WTC11 (cell line): Measurements from ENCODE around the gene COL9A2. TPM values are rescaled to one million over a fixed set of nuclear protein-coding genes. Genes with fewer than 3 reads are reported as not detected.

Experiments
- ATAC-seq: fragments of 200-7000 bp; cut with Tn5 transposase; 2 replicates; pipeline ENCODE4 v1.10.0; 2021; ENCODE audit warnings: mild to moderate bottlenecking, moderate library complexity
- CTCF ChIA-PET: fragments of 300-600 bp; sonication (Branson Sonifier 250); formaldehyde crosslinking; loops from one replicate; lab custom pipeline; 2021; ENCODE audit warnings: antibody characterized with exemption; lab: Charles Lee
- POLR2A ChIA-PET: fragments of 350-600 bp; sonication (Branson Sonifier 250); formaldehyde crosslinking; loops from one replicate; lab custom pipeline; 2021; ENCODE audit warnings: antibody characterized with exemption; lab: Charles Lee
- DNase-seq: peaks from one replicate; pipeline ENCODE4 v3.0.0; 2021; ENCODE audit warnings: low spot score
- H3K27ac Mint-ChIP-seq: 2 replicates; pipeline ENCODE4 v1.8.0; 2021; ENCODE audit warnings: mixed read lengths
- H3K27me3 Mint-ChIP-seq: 2 replicates; pipeline ENCODE4 v1.8.0; 2021; ENCODE audit warnings: low read depth, mild to moderate bottlenecking, moderate library complexity, mixed read lengths
- H3K36me3 Mint-ChIP-seq: 2 replicates; pipeline ENCODE4 v1.8.0; 2021; ENCODE audit warnings: mixed read lengths
- H3K4me1 Mint-ChIP-seq: 2 replicates; pipeline ENCODE4 v1.8.0; 2022; ENCODE audit warnings: mixed read lengths
- H3K4me3 Mint-ChIP-seq: 2 replicates; pipeline ENCODE4 v1.8.0; 2021; ENCODE audit warnings: mild to moderate bottlenecking, moderate library complexity, mixed read lengths
- H3K9me3 Mint-ChIP-seq: 2 replicates; pipeline ENCODE4 v1.8.0; 2021; ENCODE audit warnings: mixed read lengths
- AR ChIP-seq: fragments of 250-450 bp; sonication (Bioruptor Pico); IDR thresholded peaks from 2 replicates; pipeline ENCODE4 v1.9.0; 2021; ENCODE audit warnings: mild to moderate bottlenecking
- ARID4B ChIP-seq: sonication (generic); formaldehyde crosslinking; IDR thresholded peaks from 2 replicates; pipeline ENCODE4 v1.8.0; 2023; ENCODE audit warnings: missing genetic modification reagents, mild to moderate bottlenecking, borderline replicate concordance
- CBFB ChIP-seq: sonication (generic); formaldehyde crosslinking; IDR thresholded peaks from 2 replicates; pipeline ENCODE4 v1.8.1; 2022; ENCODE audit warnings: mild to moderate bottlenecking, low read depth, missing genetic modification reagents
- E2F4 ChIP-seq: sonication (generic); formaldehyde crosslinking; IDR thresholded peaks from 2 replicates; pipeline ENCODE4 v1.8.1; 2022; ENCODE audit warnings: low read depth, mild to moderate bottlenecking, moderate library complexity, missing genetic modification reagents, borderline replicate concordance
- FOXJ3 ChIP-seq: sonication (generic); formaldehyde crosslinking; IDR thresholded peaks from 2 replicates; pipeline ENCODE4 v1.9.0; 2021; ENCODE audit warnings: missing genetic modification reagents, mild to moderate bottlenecking, borderline replicate concordance
- MLX ChIP-seq: sonication (generic); formaldehyde crosslinking; IDR thresholded peaks from 2 replicates; pipeline ENCODE4 v1.8.1; 2023; ENCODE audit warnings: mild to moderate bottlenecking, missing genetic modification reagents, moderate library complexity
- MXD4 ChIP-seq: fragments of 250-450 bp; sonication (Bioruptor Pico); IDR thresholded peaks from 2 replicates; pipeline ENCODE4 v1.8.0; 2021; ENCODE audit warnings: mild to moderate bottlenecking, moderate library complexity, borderline replicate concordance
- RELA ChIP-seq: sonication (generic); formaldehyde crosslinking; IDR thresholded peaks from 2 replicates; pipeline ENCODE4 v1.8.1; 2022; ENCODE audit warnings: missing genetic modification reagents, mild to moderate bottlenecking, borderline replicate concordance
- TEAD1 ChIP-seq: sonication (generic); formaldehyde crosslinking; IDR thresholded peaks from 2 replicates; pipeline ENCODE4 v1.8.0; 2022; ENCODE audit warnings: mild to moderate bottlenecking, missing genetic modification reagents
- USF1 ChIP-seq: sonication (generic); formaldehyde crosslinking; IDR thresholded peaks from 2 replicates; pipeline ENCODE4 v1.8.0; 2022; ENCODE audit warnings: mild to moderate bottlenecking, missing genetic modification reagents
- ZBTB43 ChIP-seq: sonication (generic); formaldehyde crosslinking; IDR thresholded peaks from 2 replicates; pipeline ENCODE4 v1.8.1; 2023; ENCODE audit warnings: mild to moderate bottlenecking, missing genetic modification reagents
- ZNF138 ChIP-seq: sonication (generic); formaldehyde crosslinking; conservative IDR thresholded peaks from 2 replicates; pipeline ENCODE4 v1.8.1; 2022; ENCODE audit warnings: mild to moderate bottlenecking, moderate library complexity, missing genetic modification reagents
- total RNA-seq: library from RNA; stranded (reverse); gene quantifications from 3 replicates; pipeline ENCODE4 v1.2.3, GENCODE V29; 2021

The COL9A2 gene
- total RNA-seq, 1 experiment from 2014 or later, result 4.7 TPM

GRCh38 chr1:40272653-40273213 lies 44.4 kb downstream of the COL9A2 start:
- Mint-ChIP-seq H3K36me3 (peaks cover 33% of the 10 kb centered on the region), H3K27ac (no peak overlapping the region), H3K9me3 (no peaks in the 10 kb centered on the region), H3K27me3 (no peaks in the 10 kb centered on the region), H3K4me1 (no peaks in the 10 kb centered on the region; the same call in 1 of the 2 replicates), H3K4me3 (no peak overlapping the region)
- DNase-seq (no peak), ATAC-seq (no peak)
- POLR2A ChIA-PET, result no interaction called here
- TF ChIP-seq USF1 (CRISPR knock-in tag), result no peak
- TF ChIP-seq FOXJ3 (CRISPR knock-in tag), result no peak
- no peak for TF ChIP-seq AR (CRISPR knock-in tag)
- TF ChIP-seq ARID4B (CRISPR knock-in tag), result no peak
- no peak for TF ChIP-seq TEAD1 (CRISPR knock-in tag)
- TF ChIP-seq ZBTB43 (CRISPR knock-in tag), result no peak
- TF ChIP-seq E2F4 (CRISPR knock-in tag), result no peak
- no peak for TF ChIP-seq RELA (CRISPR knock-in tag)
- no peak for TF ChIP-seq CBFB
- no peak for TF ChIP-seq MXD4 (CRISPR knock-in tag)
- no peak for TF ChIP-seq ZNF138 (CRISPR knock-in tag)
- TF ChIP-seq MLX (CRISPR knock-in tag), result no peak
- CTCF ChIA-PET, result interaction anchor here (1.4 kb wide), 1 partner anchor 66 kb away, joined by 3 read pairs; no protein-coding TSS in a partner anchor
